ENCODE measurements around the gene PLCB1.

Gene PLCB1

GRCh38 chr20:8913456-8913855, 781.4 kb downstream of the PLCB1 start:
- no peak for DNase-seq

GRCh38 chr20:8914421-8914820, 782.4 kb downstream of the PLCB1 start:
- no peak for DNase-seq

- DNase-seq: no peak
Observed at GRCh38 chr20:8917084-8917483, 785.0 kb downstream of the PLCB1 start.

- no peak for DNase-seq
Observed at GRCh38 chr20:8918145-8918544, 786.1 kb downstream of the PLCB1 start.

- no peak for DNase-seq
Observed at GRCh38 chr20:8924539-8924938, 792.5 kb downstream of the PLCB1 start.

GRCh38 chr20:8930726-8931125, 798.7 kb downstream of the PLCB1 start:
- DNase-seq: no peak

GRCh38 chr20:8932192-8933165, 800.4 kb downstream of the PLCB1 start:
- DNase-seq: no peak

- DNase-seq: no peak
Observed at GRCh38 chr20:8933381-8933807, 801.3 kb downstream of the PLCB1 start.

GRCh38 chr20:8934362-8934761, 802.3 kb downstream of the PLCB1 start:
- DNase-seq: no peak

Data from retina (tissue), 1 donor.